Activated T-cell treated with anti-CD3 and anti-CD28 coated beads, Interleukin-2, amount 50 U/mL, for 72 hours (primary cell): Measurements from ENCODE around the gene ZNF442. TPM values are rescaled to one million over a fixed set of nuclear protein-coding genes. Genes with fewer than 3 reads are reported as not detected.

Source experiments
- total RNA-seq, 2 donors: library from RNA; stranded (reverse); gene quantifications; one replicate each; pipeline ENCODE4 v1.2.3, GENCODE V29; 2022

The ZNF442 gene
- total RNA-seq, 2 donors from 2014 or later: 2.0 to 3.1 TPM

Other genes with a start within 250 kb of the ZNF442 start
- gene ZNF20, start 225.3 kb downstream of the ZNF442 start, total RNA-seq: 1 to 10 TPM; 2.7 to 3.4 TPM
- 1 to 10 TPM; 3.2 to 4.9 TPM for gene ZNF625, start 208.9 kb downstream of the ZNF442 start, total RNA-seq
- 10 to 100 TPM; 17.0 to 19.8 TPM for gene ZNF136, start 202.6 kb downstream of the ZNF442 start, total RNA-seq
- 10 to 100 TPM; 10.8 to 11.8 TPM for gene ZNF44, start 70.8 kb downstream of the ZNF442 start, total RNA-seq
- gene ZNF563, start 32.0 kb downstream of the ZNF442 start, total RNA-seq: 10 to 100 TPM in 1 of 2 donors, 1 to 10 TPM in 1; 8.2 to 13.1 TPM
- gene ZNF799, start 35.6 kb upstream of the ZNF442 start, total RNA-seq: 1 to 10 TPM; 2.3 to 3.4 TPM
- gene ZNF443, start 75.3 kb upstream of the ZNF442 start, total RNA-seq: 1 to 10 TPM; 4.3 to 4.8 TPM
- 1 to 10 TPM; 3.6 to 4.8 TPM for gene ZNF709, start 119.1 kb upstream of the ZNF442 start, total RNA-seq
- gene ZNF564, start 185.8 kb upstream of the ZNF442 start, total RNA-seq: 1 to 10 TPM; 6.9 to 9.0 TPM
- gene ZNF490, start 245.1 kb upstream of the ZNF442 start, total RNA-seq: 10 to 100 TPM; 12.8 to 16.0 TPM
- 10 to 100 TPM; 19.8 to 21.0 TPM for gene ZNF791, start 245.2 kb upstream of the ZNF442 start, total RNA-seq